H9 (cell line): ENCODE data around the gene STAP2. TPM values are rescaled to one million over a fixed set of nuclear protein-coding genes. Genes with fewer than 3 reads are reported as not detected.

Source experiments
- DNase-seq: peaks from one replicate; pipeline ENCODE4 v3.0.0-alpha.2; 2017
- H2AFZ ChIP-seq: one replicate; pipeline ENCODE4 v1.6.1; 2013; ENCODE audit warnings: mild to moderate bottlenecking, low read length, control low read depth, moderate library complexity
- H2AK5ac ChIP-seq: 2 replicates; pipeline ENCODE4 v1.6.1; 2013; ENCODE audit warnings: low read length, control low read depth, mixed read lengths; ENCODE audit not compliant: insufficient read length
- H2BK120ac ChIP-seq: one replicate; pipeline ENCODE4 v1.6.1; 2013; ENCODE audit warnings: low read depth, mild to moderate bottlenecking, low read length, control low read depth, inconsistent platforms; ENCODE audit not compliant: poor library complexity, severe bottlenecking
- H2BK12ac ChIP-seq: 2 replicates; pipeline ENCODE4 v1.6.1; 2013; ENCODE audit warnings: low read length, control low read depth, mixed read lengths, low read depth; ENCODE audit not compliant: insufficient read length
- H2BK15ac ChIP-seq: 2 replicates; pipeline ENCODE4 v1.6.1; 2013; ENCODE audit warnings: low read depth, low read length, control low read depth
- H2BK20ac ChIP-seq: one replicate; pipeline ENCODE4 v1.6.1; 2013; ENCODE audit warnings: low read depth, mild to moderate bottlenecking, low read length, control low read depth, inconsistent platforms; ENCODE audit not compliant: poor library complexity, severe bottlenecking
- H2BK5ac ChIP-seq: 2 replicates; pipeline ENCODE4 v1.6.1; 2013; ENCODE audit warnings: low read length, control low read depth, mixed read lengths; ENCODE audit not compliant: insufficient read length
- H3K14ac ChIP-seq: 2 replicates; pipeline ENCODE4 v1.6.1; 2013; ENCODE audit warnings: low read length, control low read depth; ENCODE audit not compliant: insufficient read depth
- H3K18ac ChIP-seq: 2 replicates; pipeline ENCODE4 v1.6.1; 2013; ENCODE audit warnings: low read depth, mild to moderate bottlenecking, mixed read lengths, low read length, control low read depth; ENCODE audit not compliant: insufficient read length
- H3K23ac ChIP-seq: 2 replicates; pipeline ENCODE4 v1.6.1; 2013; ENCODE audit warnings: low read length, control low read depth, mixed read lengths, low read depth; ENCODE audit not compliant: insufficient read length
- H3K23me2 ChIP-seq: 2 replicates; pipeline ENCODE4 v1.6.1; 2013; ENCODE audit warnings: low read depth, mild to moderate bottlenecking, mixed read lengths, low read length, control low read depth; ENCODE audit not compliant: insufficient read length, poor library complexity, severe bottlenecking
- H3K27ac ChIP-seq: 2 replicates; pipeline ENCODE4 v1.5.1; 2013; ENCODE audit warnings: low read length, control low read depth, mixed read lengths, low read depth; ENCODE audit not compliant: insufficient read length
- H3K27me3 ChIP-seq: 2 replicates; pipeline ENCODE4 v1.6.1; 2013; ENCODE audit warnings: low read length, control low read depth, inconsistent platforms; ENCODE audit not compliant: insufficient read depth
- H3K4ac ChIP-seq: 2 replicates; pipeline ENCODE4 v1.6.1; 2013; ENCODE audit warnings: low read depth, mild to moderate bottlenecking, control low read depth, inconsistent platforms, low read length, moderate library complexity
- H3K4me1 ChIP-seq: 2 replicates; pipeline ENCODE4 v1.6.1; 2013; ENCODE audit warnings: low read length, control low read depth, inconsistent platforms; ENCODE audit not compliant: insufficient read depth
- H3K4me2 ChIP-seq: 2 replicates; pipeline ENCODE4 v1.6.1; 2013; ENCODE audit warnings: low read length, control low read depth, mixed read lengths; ENCODE audit not compliant: insufficient read length, insufficient read depth
- H3K56ac ChIP-seq: 2 replicates; pipeline ENCODE4 v1.6.1; 2013; ENCODE audit warnings: low read depth, mild to moderate bottlenecking, mixed read lengths, low read length, control low read depth; ENCODE audit not compliant: insufficient read length
- H3K79me1 ChIP-seq: 2 replicates; pipeline ENCODE4 v1.6.1; 2013; ENCODE audit warnings: low read depth, mild to moderate bottlenecking, moderate library complexity, low read length, control low read depth, inconsistent platforms; ENCODE audit not compliant: insufficient read depth, poor library complexity, severe bottlenecking
- H3K79me2 ChIP-seq: 2 replicates; pipeline ENCODE4 v1.6.1; 2013; ENCODE audit warnings: low read length, control low read depth, inconsistent platforms; ENCODE audit not compliant: insufficient read depth
- H3K9ac ChIP-seq: 2 replicates; pipeline ENCODE4 v1.6.1; 2013; ENCODE audit warnings: low read length, control low read depth, mixed read lengths; ENCODE audit not compliant: insufficient read length; ENCODE audit errors: extremely low read depth
- H3K9me3 ChIP-seq: one replicate; pipeline ENCODE4 v1.6.1; 2013; ENCODE audit warnings: low read depth, low read length, inconsistent platforms; ENCODE audit not compliant: control insufficient read depth
- H3T11ph ChIP-seq: one replicate; pipeline ENCODE4 v1.6.1; 2013; ENCODE audit warnings: mild to moderate bottlenecking, low read length, control low read depth, inconsistent platforms
- H4K20me1 ChIP-seq: one replicate; pipeline ENCODE4 v1.6.1; 2013; ENCODE audit not compliant: control insufficient read depth, insufficient read length, insufficient read depth
- H4K5ac ChIP-seq: 2 replicates; pipeline ENCODE4 v1.6.1; 2013; ENCODE audit warnings: low read depth, mild to moderate bottlenecking, mixed read lengths, low read length, control low read depth; ENCODE audit not compliant: insufficient read length
- H4K8ac ChIP-seq: replicated peaks from 2 replicates; pipeline ENCODE4 v1.6.1; 2013; ENCODE audit warnings: low read length, control low read depth, mixed read lengths, low read depth; ENCODE audit not compliant: insufficient read length
- H4K91ac ChIP-seq: 2 replicates; pipeline ENCODE4 v1.6.1; 2013; ENCODE audit warnings: low read depth, mild to moderate bottlenecking, moderate library complexity, mixed read lengths, low read length, control low read depth; ENCODE audit not compliant: insufficient read length
- H3K27ac Mint-ChIP-seq, 3 experiments: 2 replicates in 2 of 3; 3 replicates in 1 of 3; pipeline ENCODE4 v1.8.0; 2020 to 2021; ENCODE audit warnings: mixed read lengths in 3 of 3, mild to moderate bottlenecking in 1 of 3, moderate library complexity in 1 of 3
- H3K27me3 Mint-ChIP-seq: 2 replicates; pipeline ENCODE4 v1.8.0; 2021; ENCODE audit warnings: low read depth, mild to moderate bottlenecking, moderate library complexity, mixed read lengths
- H3K36me3 Mint-ChIP-seq, 3 experiments: 2 replicates in 2 of 3; 3 replicates in 1 of 3; pipeline ENCODE4 v1.8.0; 2020 to 2021; ENCODE audit warnings: low read depth in 3 of 3, mixed read lengths in 3 of 3; ENCODE audit not compliant: insufficient read depth in 1 of 3
- H3K4me1 Mint-ChIP-seq, 2 experiments: 2 replicates each; pipeline ENCODE4 v1.8.0; 2020; ENCODE audit warnings: mixed read lengths in 2 of 2
- H3K4me3 Mint-ChIP-seq, 2 experiments: 2 replicates in 1 of 2; 3 replicates in 1 of 2; pipeline ENCODE4 v1.8.0; 2020 to 2021; ENCODE audit warnings: mild to moderate bottlenecking in 2 of 2, mixed read lengths in 2 of 2, moderate library complexity in 1 of 2
- H3K9me3 Mint-ChIP-seq, 2 experiments: 2 replicates in 1 of 2; 3 replicates in 1 of 2; pipeline ENCODE4 v1.8.0; 2020; ENCODE audit warnings: mild to moderate bottlenecking in 2 of 2, mixed read lengths in 2 of 2, moderate library complexity in 1 of 2
- CTCF ChIP-seq: fragments of 200-600 bp; sonication (generic); conservative IDR thresholded peaks from 3 replicates; pipeline ENCODE4 v1.8.0; 2021; ENCODE audit warnings: antibody characterized with exemption, mild to moderate bottlenecking
- WGBS: extraction: QIAGEN DNeasy Blood & Tissue Kit; methylation state at CpG from one replicate; pipeline ENCODE4 v1.1.7; 2013; ENCODE audit warnings: missing lambda C conversion rate, low lambda C conversion rate, mixed read lengths; ENCODE audit not compliant: insufficient read length; ENCODE audit errors: extremely low coverage; 5-methylcytosine and 5-hydroxymethylcytosine counted together
- total RNA-seq: library from RNA; stranded (reverse); gene quantifications from 2 replicates; pipeline ENCODE4 v1.2.1, GENCODE V29; 2021

Gene STAP2
- total RNA-seq, 1 experiment from 2014 or later, result 20.2 TPM

GRCh38 chr19:4378886-4379285 lies 40.3 kb upstream of the STAP2 start:
- Histone ChIP-seq H3K23me2 (no peaks in the 10 kb centered on the region), H2BK120ac (no peak overlapping the region), H2BK12ac (no peak overlapping the region), H3K27me3 (no peaks in the 10 kb centered on the region), H3K79me2 (peaks cover 5% of the 10 kb centered on the region; the same call in 1 of the 2 replicates), H3K4ac (no peak overlapping the region), H4K5ac (no peak overlapping the region), H3T11ph (no peak overlapping the region), H2AK5ac (no peak overlapping the region), H2AFZ (no peak overlapping the region), H3K27ac (no peak overlapping the region), H2BK20ac (no peak overlapping the region), H3K56ac (no peak overlapping the region), H4K91ac (no peak overlapping the region), H3K9ac (no peak overlapping the region), H3K9me3 (no peaks in the 10 kb centered on the region), H4K8ac (no peak overlapping the region), H2BK15ac (no peak overlapping the region), H3K23ac (no peak overlapping the region), H2BK5ac (no peak overlapping the region), H4K20me1 (peaks cover 5% of the 10 kb centered on the region), H3K14ac (no peak overlapping the region), H3K79me1 (peaks cover 7% of the 10 kb centered on the region), H3K4me1 (peaks cover 8% of the 10 kb centered on the region; the same call in 1 of the 2 replicates), H3K4me2 (no peak overlapping the region), H3K18ac (no peak overlapping the region)
- H3K4me1 Mint-ChIP-seq, result peaks cover 37 to 50% of the 10 kb centered on the region in 2 experiments
- WGBS, result no CpG with 5 or more reads among the region's 11 CpGs
- no peak for TF ChIP-seq CTCF
- DNase-seq, result no peak
- peaks cover 2% of the 10 kb centered on the region; the same call in 1 of the 2 replicates for H3K27me3 Mint-ChIP-seq
- H3K36me3 Mint-ChIP-seq, result no peaks in the 10 kb centered on the region; a peak in 1 of 7 replicates
- H3K27ac Mint-ChIP-seq, result peak overlapping the region in 1 of 3 experiments; percentile 14; a peak in 1 of 7 replicates
- H3K9me3 Mint-ChIP-seq, result no peaks in the 10 kb centered on the region
- no peak overlapping the region; a peak in 1 of 5 replicates for H3K4me3 Mint-ChIP-seq
